ENCODE measurements around the gene HTR6. TPM values are rescaled to one million over a fixed set of nuclear protein-coding genes. Genes with fewer than 3 reads are reported as not detected.

Gene HTR6
- total RNA-seq, 2 experiments from 2014 or later, result not detected

- no peak overlapping the region for H3K4me2 ChIP-seq (ENCODE audit: low read length)
- no peak for DNase-seq (ENCODE audit: low spot score)
- H2AFZ ChIP-seq (ENCODE audit: low read length), result no peak overlapping the region
- BruUV-seq (replicated peaks), result no TSS peak
- H4K20me1 ChIP-seq (ENCODE audit: insufficient read depth, low read length), result no peaks in the 10 kb centered on the region
- POLR2A ChIA-PET, result no interaction called here
- CTCF ChIA-PET (ENCODE audit: unreplicated experiment), result no interaction called here
- no peak overlapping the region for H3K27ac ChIP-seq (ENCODE audit: low read depth, low read length, poor library complexity, severe bottlenecking)
- no peaks in the 10 kb centered on the region for H3K9me3 ChIP-seq (ENCODE audit: low read length)
- TF ChIP-seq CTCF (conservative IDR thresholded peaks at IDR 0.05; ENCODE audit: low read length) (no peak), EZH2phosphoT487 (IDR thresholded peaks at IDR 0.05; ENCODE audit: borderline replicate concordance, low read depth, low read length) (no peak)
- no peaks in the 10 kb centered on the region for H3K4me1 ChIP-seq (ENCODE audit: insufficient read depth, low read length, poor library complexity, severe bottlenecking)
- no peaks in the 10 kb centered on the region for H3K79me2 ChIP-seq (ENCODE audit: insufficient read depth, low read depth, low read length)
- no peaks in the 10 kb centered on the region for H3K36me3 ChIP-seq (ENCODE audit: insufficient read depth, low read length)
- H3K9me2 ChIP-seq (ENCODE audit: insufficient read depth, low read length), result no peaks in the 10 kb centered on the region
- H3K4me3 ChIP-seq (ENCODE audit: low read depth, low read length, poor library complexity, severe bottlenecking), result no peak overlapping the region
- intact Hi-C loops (cut with micrococcal nuclease; ENCODE audit: unreplicated experiment), result no loop called here
Observed at GRCh38 chr1:19706136-19706535, 41.5 kb downstream of the HTR6 start.

DNA sequence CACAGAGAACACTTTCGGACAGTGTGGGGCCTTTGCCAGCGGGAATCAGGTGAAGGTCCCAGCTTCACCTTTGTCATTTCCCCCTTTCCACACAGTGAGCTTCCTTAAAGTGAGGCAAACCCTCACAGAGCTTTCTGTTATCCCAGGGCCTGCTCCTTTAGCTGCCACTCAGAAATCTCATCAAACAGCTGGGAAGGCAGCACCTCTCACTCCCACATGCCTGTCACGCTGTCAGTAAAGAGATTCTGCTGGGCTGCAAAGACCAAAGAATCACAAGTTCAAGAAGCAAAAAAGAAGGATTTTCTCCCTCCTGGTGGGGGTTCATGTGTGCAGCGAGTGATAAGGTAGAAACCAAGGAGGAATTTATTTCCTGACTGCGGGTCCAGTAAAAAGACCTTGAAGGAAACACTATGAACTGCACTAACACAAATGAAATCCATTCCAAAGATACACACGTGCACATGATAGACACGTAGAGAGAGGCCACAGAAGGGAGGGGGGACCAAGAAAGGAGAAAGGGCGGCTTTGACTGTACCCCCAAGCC is 44.0 kb downstream of the HTR6 start:
- H3K9me3 ChIP-seq (ENCODE audit: low read length), result no peaks in the 10 kb centered on the region
- no TSS peak for BruUV-seq (replicated peaks)
- no peaks in the 10 kb centered on the region for H3K4me1 ChIP-seq (ENCODE audit: insufficient read depth, low read length, poor library complexity, severe bottlenecking)
- H4K20me1 ChIP-seq (ENCODE audit: insufficient read depth, low read length), result no peaks in the 10 kb centered on the region
- H2AFZ ChIP-seq (ENCODE audit: low read length), result no peak overlapping the region
- no peaks in the 10 kb centered on the region for H3K36me3 ChIP-seq (ENCODE audit: insufficient read depth, low read length)
- H3K27ac ChIP-seq (ENCODE audit: low read depth, low read length, poor library complexity, severe bottlenecking), result no peak overlapping the region
- no peak for DNase-seq (ENCODE audit: low spot score)
- H3K4me2 ChIP-seq (ENCODE audit: low read length), result no peak overlapping the region
- ChIA-PET CTCF (ENCODE audit: unreplicated experiment) (interaction anchor here (1.1 kb wide), 1 partner anchor 46 kb away, joined by 3 read pairs; no protein-coding TSS in a partner anchor), POLR2A (no interaction called here)
- H3K79me2 ChIP-seq (ENCODE audit: insufficient read depth, low read depth, low read length), result no peaks in the 10 kb centered on the region
- no peak overlapping the region for H3K4me3 ChIP-seq (ENCODE audit: low read depth, low read length, poor library complexity, severe bottlenecking)
- no peaks in the 10 kb centered on the region for H3K9me2 ChIP-seq (ENCODE audit: insufficient read depth, low read length)
- intact Hi-C loops (cut with micrococcal nuclease; ENCODE audit: unreplicated experiment), result no loop called here
- TF ChIP-seq CTCF (conservative IDR thresholded peaks at IDR 0.05; ENCODE audit: low read length) (no peak), EZH2phosphoT487 (IDR thresholded peaks at IDR 0.05; ENCODE audit: borderline replicate concordance, low read depth, low read length) (no peak)

DNA sequence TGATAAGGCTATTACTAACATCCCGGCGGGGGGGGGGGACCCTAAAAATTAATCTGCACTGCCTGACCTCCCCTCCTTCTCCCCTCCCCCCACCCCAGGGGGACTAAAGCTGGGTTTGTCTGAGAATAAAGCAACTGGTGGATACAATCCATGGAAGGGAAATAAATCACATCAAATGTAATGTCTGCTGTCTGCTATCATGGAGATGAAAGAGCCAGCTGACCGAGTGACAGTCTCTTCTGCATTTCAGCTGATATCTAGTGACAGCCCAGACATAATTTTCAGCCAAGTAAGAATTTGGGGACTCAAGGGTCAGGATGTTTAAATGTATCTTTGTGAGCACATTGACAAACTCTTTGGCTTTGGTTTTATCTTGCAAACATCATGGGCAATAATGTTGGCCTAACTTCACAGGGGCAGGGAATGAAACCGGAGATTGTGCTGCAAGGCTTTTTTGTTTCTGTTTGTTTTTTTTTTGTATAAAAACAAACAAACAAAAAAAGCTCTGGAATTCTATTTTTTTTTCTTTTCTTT is 44.7 kb downstream of the HTR6 start:
- Histone ChIP-seq H3K4me1 (ENCODE audit: insufficient read depth, low read length, poor library complexity, severe bottlenecking) (no peaks in the 10 kb centered on the region), H3K4me2 (ENCODE audit: low read length) (no peak overlapping the region), H3K27ac (ENCODE audit: low read depth, low read length, poor library complexity, severe bottlenecking) (no peak overlapping the region), H3K9me3 (ENCODE audit: low read length) (no peaks in the 10 kb centered on the region), H3K79me2 (ENCODE audit: insufficient read depth, low read depth, low read length) (no peaks in the 10 kb centered on the region), H3K9me2 (ENCODE audit: insufficient read depth, low read length) (no peaks in the 10 kb centered on the region), H3K36me3 (ENCODE audit: insufficient read depth, low read length) (no peaks in the 10 kb centered on the region), H4K20me1 (ENCODE audit: insufficient read depth, low read length) (no peaks in the 10 kb centered on the region), H3K4me3 (ENCODE audit: low read depth, low read length, poor library complexity, severe bottlenecking) (no peak overlapping the region), H2AFZ (ENCODE audit: low read length) (no peak overlapping the region)
- ChIA-PET POLR2A (no interaction called here), CTCF (ENCODE audit: unreplicated experiment) (no interaction called here)
- intact Hi-C loops (cut with micrococcal nuclease; ENCODE audit: unreplicated experiment), result no loop called here
- no peak for TF ChIP-seq CTCF (conservative IDR thresholded peaks at IDR 0.05; ENCODE audit: low read length)
- no peak for TF ChIP-seq EZH2phosphoT487 (IDR thresholded peaks at IDR 0.05; ENCODE audit: borderline replicate concordance, low read depth, low read length)
- no TSS peak for BruUV-seq (replicated peaks)
- no peak for DNase-seq (ENCODE audit: low spot score)

Data from OCI-LY7 (cell line).